HepG2 (cell line): ENCODE measurements around the gene TARBP2. TPM values are rescaled to one million over a fixed set of nuclear protein-coding genes. Genes with fewer than 3 reads are reported as not detected.

Experiments
- CENPT ChIP-seq: sonication (generic); formaldehyde crosslinking; IDR thresholded peaks from 2 replicates; pipeline ENCODE4 v1.8.0; 2022; ENCODE audit warnings: low read depth, mild to moderate bottlenecking, moderate library complexity, missing genetic modification reagents
- HNRNPUL1 ChIP-seq: fragments of 200-400 bp; formaldehyde crosslinking; IDR thresholded peaks from 2 replicates; pipeline ENCODE4 v1.6.1; 2017; ENCODE audit warnings: low read depth, mild to moderate bottlenecking, low read length, moderate library complexity
- IRX3 ChIP-seq: sonication (generic); formaldehyde crosslinking; IDR thresholded peaks from 2 replicates; pipeline ENCODE4 v1.8.1; 2023; ENCODE audit warnings: mild to moderate bottlenecking, low read depth, missing genetic modification reagents, borderline replicate concordance
- NFKB2 ChIP-seq: sonication (generic); formaldehyde crosslinking; IDR thresholded peaks from 2 replicates; pipeline ENCODE4 v1.4.0; 2020; ENCODE audit warnings: missing genetic modification reagents, borderline replicate concordance
- NFRKB ChIP-seq: fragments of 450-650 bp; IDR thresholded peaks from 2 replicates; pipeline ENCODE4 v1.6.1; 2017
- PBX2 ChIP-seq: IDR thresholded peaks from 2 replicates; pipeline ENCODE4 v1.6.1; 2016; ENCODE audit warnings: control low read depth
- SIN3A ChIP-seq: IDR thresholded peaks from 2 replicates; pipeline ENCODE4 v1.6.1; 2011; ENCODE audit warnings: low read depth, mild to moderate bottlenecking, control low read depth, low read length, borderline replicate concordance
- TARDBP ChIP-seq: sonication (generic); formaldehyde crosslinking; IDR thresholded peaks from 2 replicates; pipeline ENCODE4 v1.8.0; 2022; ENCODE audit warnings: mild to moderate bottlenecking, missing genetic modification reagents
- TSC22D2 ChIP-seq: sonication (generic); formaldehyde crosslinking; IDR thresholded peaks from 2 replicates; pipeline ENCODE4 v1.5.1; 2020; ENCODE audit warnings: missing genetic modification reagents, mild to moderate bottlenecking, borderline replicate concordance
- ZBTB38 ChIP-seq: sonication (generic); formaldehyde crosslinking; IDR thresholded peaks from 2 replicates; pipeline ENCODE4 v1.5.1; 2020; ENCODE audit warnings: mild to moderate bottlenecking, missing genetic modification reagents
- ZFP90 ChIP-seq: sonication (generic); formaldehyde crosslinking; IDR thresholded peaks from 2 replicates; pipeline ENCODE4 v1.8.0; 2022; ENCODE audit warnings: missing genetic modification reagents, mild to moderate bottlenecking, inconsistent platforms, borderline replicate concordance
- ZNF331 ChIP-seq: sonication (generic); formaldehyde crosslinking; IDR thresholded peaks from 2 replicates; pipeline ENCODE4 v1.4.0; 2020; ENCODE audit warnings: missing genetic modification reagents
- ZNF589 ChIP-seq: sonication (generic); formaldehyde crosslinking; conservative IDR thresholded peaks from 2 replicates; pipeline ENCODE4 v1.8.0; 2022; ENCODE audit warnings: mild to moderate bottlenecking, moderate library complexity, missing genetic modification reagents
- ZNF816 ChIP-seq: sonication (generic); formaldehyde crosslinking; IDR thresholded peaks from 2 replicates; pipeline ENCODE4 v1.8.0; 2022; ENCODE audit warnings: missing genetic modification reagents, mild to moderate bottlenecking, borderline replicate concordance
- ZNF839 ChIP-seq: sonication (generic); formaldehyde crosslinking; IDR thresholded peaks from 2 replicates; pipeline ENCODE4 v1.4.0; 2020; ENCODE audit warnings: missing genetic modification reagents, mild to moderate bottlenecking, borderline replicate concordance
- ZSCAN20 ChIP-seq: sonication (generic); formaldehyde crosslinking; IDR thresholded peaks from 2 replicates; pipeline ENCODE4 v1.4.0; 2020; ENCODE audit warnings: missing genetic modification reagents, mild to moderate bottlenecking, borderline replicate concordance
- polyA plus RNA-seq, 8 experiments: library from polyadenylated mRNA; depleted of rRNA in 3 of 8; stranded (reverse) in 7 of 8; unstranded in 1 of 8; fragments of >200 nt; fragmentation: Illumina TruSeq in 4 of 8; extraction: Trizol in 4 of 8; gene quantifications; 2 replicates each; pipeline versions ENCODE4 v1.2.1 to v1.2.3, GENCODE V29; 2011 to 2016; ENCODE audit warnings: low read depth in 4 of 8, missing spikeins in 1 of 8, mixed read lengths in 1 of 8; ENCODE audit not compliant: insufficient read depth in 1 of 8
- total RNA-seq, 5 experiments: library from RNA; depleted of rRNA; stranded (reverse); fragments of >200 nt; fragmentation: Illumina TruSeq; extraction: Trizol; gene quantifications; 2 replicates each; pipeline ENCODE4 v1.2.3, GENCODE V29; 2016; ENCODE audit warnings: low read depth in 1 of 5
- TF ChIP-seq, protein P1 (sequence below): sonication (generic); formaldehyde crosslinking; IDR thresholded peaks from 2 replicates; pipeline ENCODE4 v1.5.1; 2020; ENCODE audit warnings: missing genetic modification reagents, mild to moderate bottlenecking, borderline replicate concordance
- TF ChIP-seq, protein P2 (sequence below): sonication (generic); formaldehyde crosslinking; conservative IDR thresholded peaks from 2 replicates; pipeline ENCODE4 v1.4.0; 2020; ENCODE audit warnings: missing genetic modification reagents
- TF ChIP-seq, protein P3 (sequence below): sonication (generic); formaldehyde crosslinking; IDR thresholded peaks from 2 replicates; pipeline ENCODE4 v1.5.0; 2020; ENCODE audit warnings: mild to moderate bottlenecking, missing genetic modification reagents
- TF ChIP-seq, protein P4 (sequence below): sonication (generic); formaldehyde crosslinking; IDR thresholded peaks from 2 replicates; pipeline ENCODE4 v1.4.0; 2020; ENCODE audit warnings: mild to moderate bottlenecking, low read depth, missing genetic modification reagents

The TARBP2 gene
- total and polyA plus RNA-seq, 2 of the 13 experiments (the other 11 are each of a cell fraction or from before 2014, with no cell fraction given) = 47.0 to 55.5 TPM

DNA sequence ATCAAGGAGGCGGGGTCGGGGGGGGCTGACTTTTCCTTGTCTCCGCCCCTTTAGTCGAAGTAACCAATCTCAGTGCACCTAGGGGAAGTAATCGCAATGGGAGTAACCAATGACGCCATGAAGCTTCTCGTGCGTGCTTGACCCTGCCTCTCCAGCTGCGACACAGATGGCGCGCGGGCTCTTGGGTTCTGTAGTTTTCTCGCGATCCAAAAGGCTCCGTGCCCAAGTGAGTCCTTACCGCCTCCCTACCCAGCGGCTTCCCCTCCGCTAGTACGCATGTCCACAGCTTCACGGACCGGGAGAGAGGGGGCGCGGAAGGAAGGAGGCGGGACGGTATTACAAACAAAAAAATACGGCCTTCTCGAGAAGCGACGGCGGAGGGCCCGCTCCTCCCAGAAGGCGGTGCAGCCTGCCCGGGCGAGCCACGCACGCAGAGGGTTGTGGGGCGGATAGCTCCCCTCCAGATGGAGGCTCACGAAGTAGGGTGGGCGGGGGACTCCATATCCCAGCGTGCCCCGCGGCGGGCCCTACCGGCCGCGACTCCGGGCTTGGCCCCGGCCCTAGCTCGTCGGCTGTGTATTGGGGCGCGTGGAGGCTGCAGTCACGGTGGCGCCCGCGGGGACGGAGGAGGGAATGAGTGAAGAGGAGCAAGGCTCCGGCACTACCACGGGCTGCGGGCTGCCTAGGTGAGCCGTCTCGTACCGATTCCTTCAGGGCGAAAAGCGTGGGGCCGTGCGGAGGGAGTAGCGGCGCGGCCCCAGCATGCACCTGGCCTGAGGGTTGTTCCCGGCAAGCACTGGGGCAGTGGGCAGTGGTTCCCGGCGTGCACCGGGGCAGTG lies at the start of gene TARBP2 (continued):
- no peak for TF ChIP-seq PBX2 (CRISPR knock-in tag)
- TF ChIP-seq, protein P1, sequence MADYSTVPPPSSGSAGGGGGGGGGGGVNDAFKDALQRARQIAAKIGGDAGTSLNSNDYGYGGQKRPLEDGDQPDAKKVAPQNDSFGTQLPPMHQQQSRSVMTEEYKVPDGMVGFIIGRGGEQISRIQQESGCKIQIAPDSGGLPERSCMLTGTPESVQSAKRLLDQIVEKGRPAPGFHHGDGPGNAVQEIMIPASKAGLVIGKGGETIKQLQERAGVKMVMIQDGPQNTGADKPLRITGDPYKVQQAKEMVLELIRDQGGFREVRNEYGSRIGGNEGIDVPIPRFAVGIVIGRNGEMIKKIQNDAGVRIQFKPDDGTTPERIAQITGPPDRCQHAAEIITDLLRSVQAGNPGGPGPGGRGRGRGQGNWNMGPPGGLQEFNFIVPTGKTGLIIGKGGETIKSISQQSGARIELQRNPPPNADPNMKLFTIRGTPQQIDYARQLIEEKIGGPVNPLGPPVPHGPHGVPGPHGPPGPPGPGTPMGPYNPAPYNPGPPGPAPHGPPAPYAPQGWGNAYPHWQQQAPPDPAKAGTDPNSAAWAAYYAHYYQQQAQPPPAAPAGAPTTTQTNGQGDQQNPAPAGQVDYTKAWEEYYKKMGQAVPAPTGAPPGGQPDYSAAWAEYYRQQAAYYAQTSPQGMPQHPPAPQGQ (CRISPR knock-in tag) = no peak
- TF ChIP-seq NFKB2 (CRISPR knock-in tag) = peak; percentile 81; the same call in 1 of the 2 replicates
- TF ChIP-seq, protein P2, sequence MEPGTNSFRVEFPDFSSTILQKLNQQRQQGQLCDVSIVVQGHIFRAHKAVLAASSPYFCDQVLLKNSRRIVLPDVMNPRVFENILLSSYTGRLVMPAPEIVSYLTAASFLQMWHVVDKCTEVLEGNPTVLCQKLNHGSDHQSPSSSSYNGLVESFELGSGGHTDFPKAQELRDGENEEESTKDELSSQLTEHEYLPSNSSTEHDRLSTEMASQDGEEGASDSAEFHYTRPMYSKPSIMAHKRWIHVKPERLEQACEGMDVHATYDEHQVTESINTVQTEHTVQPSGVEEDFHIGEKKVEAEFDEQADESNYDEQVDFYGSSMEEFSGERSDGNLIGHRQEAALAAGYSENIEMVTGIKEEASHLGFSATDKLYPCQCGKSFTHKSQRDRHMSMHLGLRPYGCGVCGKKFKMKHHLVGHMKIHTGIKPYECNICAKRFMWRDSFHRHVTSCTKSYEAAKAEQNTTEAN (CRISPR knock-in tag) = peak; percentile 66
- no peak for TF ChIP-seq ZNF331
- TF ChIP-seq SIN3A = no peak; the same call in 1 of the 2 replicates
- no peak for TF ChIP-seq ZNF816 (CRISPR knock-in tag)
- no peak for TF ChIP-seq NFRKB
- TF ChIP-seq ZBTB38 = peak; percentile 78
- TF ChIP-seq ZFP90 (CRISPR knock-in tag) = peak; percentile 85; the same call in 1 of the 2 replicates
- TF ChIP-seq ZNF589 = 0 out of 2 replicates have a peak, but pooled peaks have one; percentile 23
- TF ChIP-seq IRX3 (CRISPR knock-in tag) = no peak; the same call in 1 of the 2 replicates
- TF ChIP-seq ZSCAN20 (CRISPR knock-in tag) = no peak
- TF ChIP-seq, protein P3, sequence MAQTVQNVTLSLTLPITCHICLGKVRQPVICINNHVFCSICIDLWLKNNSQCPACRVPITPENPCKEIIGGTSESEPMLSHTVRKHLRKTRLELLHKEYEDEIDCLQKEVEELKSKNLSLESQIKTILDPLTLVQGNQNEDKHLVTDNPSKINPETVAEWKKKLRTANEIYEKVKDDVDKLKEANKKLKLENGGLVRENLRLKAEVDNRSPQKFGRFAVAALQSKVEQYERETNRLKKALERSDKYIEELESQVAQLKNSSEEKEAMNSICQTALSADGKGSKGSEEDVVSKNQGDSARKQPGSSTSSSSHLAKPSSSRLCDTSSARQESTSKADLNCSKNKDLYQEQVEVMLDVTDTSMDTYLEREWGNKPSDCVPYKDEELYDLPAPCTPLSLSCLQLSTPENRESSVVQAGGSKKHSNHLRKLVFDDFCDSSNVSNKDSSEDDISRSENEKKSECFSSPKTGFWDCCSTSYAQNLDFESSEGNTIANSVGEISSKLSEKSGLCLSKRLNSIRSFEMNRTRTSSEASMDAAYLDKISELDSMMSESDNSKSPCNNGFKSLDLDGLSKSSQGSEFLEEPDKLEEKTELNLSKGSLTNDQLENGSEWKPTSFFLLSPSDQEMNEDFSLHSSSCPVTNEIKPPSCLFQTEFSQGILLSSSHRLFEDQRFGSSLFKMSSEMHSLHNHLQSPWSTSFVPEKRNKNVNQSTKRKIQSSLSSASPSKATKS (CRISPR knock-in tag) = peak; percentile 57; the same call in 1 of the 2 replicates
- no peak for TF ChIP-seq ZNF839 (CRISPR knock-in tag)
- TF ChIP-seq TARDBP (CRISPR knock-in tag) = peak; percentile 87
- TF ChIP-seq TSC22D2 (CRISPR knock-in tag) = 0 out of 2 replicates have a peak, but pooled peaks have one; percentile 26
- no peak for TF ChIP-seq CENPT (CRISPR knock-in tag)
- no peak for TF ChIP-seq HNRNPUL1
- TF ChIP-seq, protein P4, sequence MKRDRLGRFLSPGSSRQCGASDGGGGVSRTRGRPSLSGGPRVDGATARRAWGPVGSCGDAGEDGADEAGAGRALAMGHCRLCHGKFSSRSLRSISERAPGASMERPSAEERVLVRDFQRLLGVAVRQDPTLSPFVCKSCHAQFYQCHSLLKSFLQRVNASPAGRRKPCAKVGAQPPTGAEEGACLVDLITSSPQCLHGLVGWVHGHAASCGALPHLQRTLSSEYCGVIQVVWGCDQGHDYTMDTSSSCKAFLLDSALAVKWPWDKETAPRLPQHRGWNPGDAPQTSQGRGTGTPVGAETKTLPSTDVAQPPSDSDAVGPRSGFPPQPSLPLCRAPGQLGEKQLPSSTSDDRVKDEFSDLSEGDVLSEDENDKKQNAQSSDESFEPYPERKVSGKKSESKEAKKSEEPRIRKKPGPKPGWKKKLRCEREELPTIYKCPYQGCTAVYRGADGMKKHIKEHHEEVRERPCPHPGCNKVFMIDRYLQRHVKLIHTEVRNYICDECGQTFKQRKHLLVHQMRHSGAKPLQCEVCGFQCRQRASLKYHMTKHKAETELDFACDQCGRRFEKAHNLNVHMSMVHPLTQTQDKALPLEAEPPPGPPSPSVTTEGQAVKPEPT (CRISPR knock-in tag) = no peak
